ENCODE data around the gene SLC25A25.

DNA sequence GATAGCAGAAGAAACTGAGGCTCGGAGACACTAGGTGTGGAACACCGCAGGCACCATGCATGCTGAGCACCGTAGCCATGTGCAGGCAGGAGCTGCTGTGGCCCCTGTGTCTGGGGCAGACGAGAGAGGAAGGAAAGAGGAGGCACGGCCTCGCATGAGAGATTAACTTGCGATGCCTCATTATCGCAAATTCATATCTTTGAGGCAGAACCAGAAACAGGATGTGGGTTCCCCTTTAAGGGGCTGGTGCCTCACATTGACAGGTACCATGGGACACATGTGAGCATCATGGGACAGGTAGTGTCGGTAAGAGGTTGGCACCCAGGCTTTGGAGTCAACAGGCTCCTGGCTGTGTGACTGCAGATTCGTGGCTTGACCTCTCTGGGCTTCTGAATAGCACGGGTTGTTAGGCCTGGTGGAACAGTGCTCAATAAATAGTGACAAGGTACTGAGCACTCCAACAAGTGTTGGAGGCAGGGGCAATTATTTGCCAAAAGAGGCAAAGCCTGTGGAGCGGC is 41.7 kb upstream of the SLC25A25 start:
- TF ChIP-seq POLR2A (IDR thresholded peaks at IDR 0.05): peak in 1 of 4 donors; percentile 52
- TF ChIP-seq, protein P1, sequence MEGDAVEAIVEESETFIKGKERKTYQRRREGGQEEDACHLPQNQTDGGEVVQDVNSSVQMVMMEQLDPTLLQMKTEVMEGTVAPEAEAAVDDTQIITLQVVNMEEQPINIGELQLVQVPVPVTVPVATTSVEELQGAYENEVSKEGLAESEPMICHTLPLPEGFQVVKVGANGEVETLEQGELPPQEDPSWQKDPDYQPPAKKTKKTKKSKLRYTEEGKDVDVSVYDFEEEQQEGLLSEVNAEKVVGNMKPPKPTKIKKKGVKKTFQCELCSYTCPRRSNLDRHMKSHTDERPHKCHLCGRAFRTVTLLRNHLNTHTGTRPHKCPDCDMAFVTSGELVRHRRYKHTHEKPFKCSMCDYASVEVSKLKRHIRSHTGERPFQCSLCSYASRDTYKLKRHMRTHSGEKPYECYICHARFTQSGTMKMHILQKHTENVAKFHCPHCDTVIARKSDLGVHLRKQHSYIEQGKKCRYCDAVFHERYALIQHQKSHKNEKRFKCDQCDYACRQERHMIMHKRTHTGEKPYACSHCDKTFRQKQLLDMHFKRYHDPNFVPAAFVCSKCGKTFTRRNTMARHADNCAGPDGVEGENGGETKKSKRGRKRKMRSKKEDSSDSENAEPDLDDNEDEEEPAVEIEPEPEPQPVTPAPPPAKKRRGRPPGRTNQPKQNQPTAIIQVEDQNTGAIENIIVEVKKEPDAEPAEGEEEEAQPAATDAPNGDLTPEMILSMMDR (IDR thresholded peaks at IDR 0.05): no peak

All from esophagus squamous epithelium (tissue), 4 donors.